Peyer's patch (tissue), 4 donors: Measurements from ENCODE around the gene LTA.

Experiments used
- POLR2A ChIP-seq, 2 donors: fragments of 450-650 bp; IDR thresholded peaks; one replicate each; pipeline ENCODE4 v1.5.1; 2017; ENCODE audit warnings: antibody characterized with exemption in 2 of 2, mild to moderate bottlenecking in 2 of 2, moderate library complexity in 2 of 2
- TF ChIP-seq, protein P1 (sequence below), 6 experiments: fragments of 450-650 bp in 4 of 6; fragments of 200-600 bp in 2 of 6; sonication (generic) in 1 of 6; IDR thresholded peaks; one replicate each; pipeline ENCODE4 v1.5.1; 2017 to 2019; ENCODE audit warnings: antibody characterized with exemption in 6 of 6, mild to moderate bottlenecking in 3 of 6, moderate library complexity in 1 of 6

DNA sequence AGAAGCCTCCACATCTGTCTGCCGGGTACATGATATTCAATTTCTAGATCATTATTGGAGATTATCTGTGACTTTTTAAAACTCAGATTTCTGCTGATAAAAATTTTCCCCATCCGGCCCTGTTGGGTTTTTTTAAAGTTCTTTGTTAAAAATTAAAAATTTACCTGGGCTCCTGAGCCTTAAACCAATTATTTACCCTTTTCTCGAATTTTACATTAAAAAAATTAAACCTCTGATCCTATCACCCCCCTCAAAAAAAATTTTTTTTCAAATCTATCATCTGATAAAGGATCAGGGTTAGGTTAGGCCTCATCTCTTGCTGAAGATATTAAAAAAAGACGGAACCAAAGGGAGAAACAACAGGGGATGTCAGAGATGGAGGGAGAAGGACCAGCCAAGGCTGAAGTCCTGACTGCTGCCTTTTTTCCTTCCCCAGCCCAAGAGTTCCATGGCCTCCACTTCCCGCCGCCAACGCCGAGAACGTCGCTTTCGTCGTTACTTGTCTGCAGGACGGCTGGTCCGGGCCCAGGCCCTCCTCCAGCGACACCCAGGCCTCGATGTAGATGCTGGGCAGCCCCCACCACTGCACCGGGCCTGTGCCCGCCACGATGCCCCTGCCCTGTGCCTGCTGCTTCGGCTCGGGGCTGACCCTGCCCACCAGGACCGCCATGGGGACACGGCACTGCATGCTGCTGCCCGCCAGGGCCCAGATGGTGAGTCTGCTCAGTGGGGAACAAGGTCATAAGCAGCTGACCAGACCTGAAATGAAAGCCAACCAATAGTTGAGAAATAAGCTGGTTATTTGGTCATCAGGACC is 24.2 kb upstream of the LTA start:
- TF ChIP-seq, protein P1, sequence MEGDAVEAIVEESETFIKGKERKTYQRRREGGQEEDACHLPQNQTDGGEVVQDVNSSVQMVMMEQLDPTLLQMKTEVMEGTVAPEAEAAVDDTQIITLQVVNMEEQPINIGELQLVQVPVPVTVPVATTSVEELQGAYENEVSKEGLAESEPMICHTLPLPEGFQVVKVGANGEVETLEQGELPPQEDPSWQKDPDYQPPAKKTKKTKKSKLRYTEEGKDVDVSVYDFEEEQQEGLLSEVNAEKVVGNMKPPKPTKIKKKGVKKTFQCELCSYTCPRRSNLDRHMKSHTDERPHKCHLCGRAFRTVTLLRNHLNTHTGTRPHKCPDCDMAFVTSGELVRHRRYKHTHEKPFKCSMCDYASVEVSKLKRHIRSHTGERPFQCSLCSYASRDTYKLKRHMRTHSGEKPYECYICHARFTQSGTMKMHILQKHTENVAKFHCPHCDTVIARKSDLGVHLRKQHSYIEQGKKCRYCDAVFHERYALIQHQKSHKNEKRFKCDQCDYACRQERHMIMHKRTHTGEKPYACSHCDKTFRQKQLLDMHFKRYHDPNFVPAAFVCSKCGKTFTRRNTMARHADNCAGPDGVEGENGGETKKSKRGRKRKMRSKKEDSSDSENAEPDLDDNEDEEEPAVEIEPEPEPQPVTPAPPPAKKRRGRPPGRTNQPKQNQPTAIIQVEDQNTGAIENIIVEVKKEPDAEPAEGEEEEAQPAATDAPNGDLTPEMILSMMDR (IDR thresholded peaks at IDR 0.05): no peak
- TF ChIP-seq POLR2A (IDR thresholded peaks at IDR 0.05): no peak
